ENCODE data around the gene PRRT4. TPM values are rescaled to one million over a fixed set of nuclear protein-coding genes. Genes with fewer than 3 reads are reported as not detected.

The PRRT4 gene
- total and polyA plus RNA-seq, 2 of the 13 experiments (the other 11 are each of a cell fraction or from before 2014, with no cell fraction given): not detected

- TF ChIP-seq, protein P1, sequence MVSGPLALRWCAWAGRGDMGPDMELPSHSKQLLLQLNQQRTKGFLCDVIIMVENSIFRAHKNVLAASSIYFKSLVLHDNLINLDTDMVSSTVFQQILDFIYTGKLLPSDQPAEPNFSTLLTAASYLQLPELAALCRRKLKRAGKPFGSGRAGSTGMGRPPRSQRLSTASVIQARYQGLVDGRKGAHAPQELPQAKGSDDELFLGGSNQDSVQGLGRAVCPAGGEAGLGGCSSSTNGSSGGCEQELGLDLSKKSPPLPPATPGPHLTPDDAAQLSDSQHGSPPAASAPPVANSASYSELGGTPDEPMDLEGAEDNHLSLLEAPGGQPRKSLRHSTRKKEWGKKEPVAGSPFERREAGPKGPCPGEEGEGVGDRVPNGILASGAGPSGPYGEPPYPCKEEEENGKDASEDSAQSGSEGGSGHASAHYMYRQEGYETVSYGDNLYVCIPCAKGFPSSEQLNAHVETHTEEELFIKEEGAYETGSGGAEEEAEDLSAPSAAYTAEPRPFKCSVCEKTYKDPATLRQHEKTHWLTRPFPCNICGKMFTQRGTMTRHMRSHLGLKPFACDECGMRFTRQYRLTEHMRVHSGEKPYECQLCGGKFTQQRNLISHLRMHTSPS (CRISPR knock-in tag; IDR thresholded peaks at IDR 0.05; ENCODE audit: low read depth): peak; percentile 74
- no peak for TF ChIP-seq MAFK (conservative IDR thresholded peaks at IDR 0.05 in 1 of 2, IDR thresholded peaks at IDR 0.05 in 1 of 2; ENCODE audit: low read length in 2 of 2)
- 0 out of 2 replicates have a peak, but pooled peaks have one; percentile 16 for TF ChIP-seq MEIS1 (CRISPR knock-in tag; IDR thresholded peaks at IDR 0.05; ENCODE audit: borderline replicate concordance)
- no peak for TF ChIP-seq MTF2 (CRISPR knock-in tag; IDR thresholded peaks at IDR 0.05; ENCODE audit: borderline replicate concordance)
- TF ChIP-seq ZNF367 (CRISPR knock-in tag; IDR thresholded peaks at IDR 0.05; ENCODE audit: borderline replicate concordance): no peak
- peak; percentile 89 for TF ChIP-seq HNRNPL (IDR thresholded peaks at IDR 0.05; ENCODE audit: low read depth, low read length)
- no peak for TF ChIP-seq LCORL (IDR thresholded peaks at IDR 0.05)
- TF ChIP-seq LCORL (CRISPR knock-in tag; IDR thresholded peaks at IDR 0.05): 0 out of 2 replicates have a peak, but pooled peaks have one; percentile 40
These were observed 43.5 kb upstream of the PRRT4 start (continued) for GRCh38 chr7:128404886-128405470.

DNA sequence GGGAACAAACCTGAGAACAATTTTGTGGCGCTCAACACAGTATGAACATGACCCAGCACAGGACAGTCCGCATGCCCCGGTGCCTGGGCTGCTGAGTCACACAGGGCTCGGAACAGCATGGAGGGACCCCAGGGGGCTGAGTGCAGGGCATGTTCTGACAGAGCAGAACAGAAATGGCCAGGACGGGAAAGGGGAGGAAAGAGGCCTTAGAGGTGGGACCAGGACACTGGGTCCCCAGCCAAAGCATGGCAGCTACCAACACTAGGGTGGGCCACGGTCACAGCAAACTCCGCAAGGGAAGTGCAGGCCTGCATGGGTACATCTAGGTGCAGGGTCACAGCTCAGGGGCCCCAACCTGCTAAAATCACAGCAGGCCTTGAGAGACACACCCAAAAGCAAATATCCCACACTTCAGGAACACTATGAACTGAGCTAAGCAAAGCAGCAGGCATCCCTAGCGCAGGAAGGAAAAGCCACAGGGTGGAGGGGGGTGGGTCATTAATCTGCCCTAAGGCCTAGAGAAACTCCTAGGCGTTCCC, 42.7 kb upstream of the PRRT4 start:
- Histone ChIP-seq H3K27ac (ENCODE audit: extremely low read length, insufficient read depth, low read length) (no peak overlapping the region), H3K79me2 (ENCODE audit: insufficient read depth, low read length) (no peaks in the 10 kb centered on the region), H3K9me3 (ENCODE audit: low read length) (no peaks in the 10 kb centered on the region), H3K4me1 (ENCODE audit: insufficient read depth, low read length) (peaks cover 52% of the 10 kb centered on the region), H3K27me3 (ENCODE audit: control insufficient read depth in 1 of 2, insufficient read depth in 2 of 2, low read length in 2 of 2) (peaks cover 2 to 10% of the 10 kb centered on the region in 2 experiments; a peak in 2 of 5 replicates), H3K36me3 (replicated peaks in 1 of 2; ENCODE audit: control insufficient read depth in 1 of 2, insufficient read depth in 2 of 2, low read length in 2 of 2) (peaks cover 4 to 19% of the 10 kb centered on the region in 2 experiments; a peak in 4 of 5 replicates), H3K4me2 (ENCODE audit: low read depth, low read length) (peak overlapping the region; percentile 93), H3K4me3 (replicated peaks in 1 of 3; ENCODE audit: insufficient read depth in 1 of 3, low read depth in 2 of 3, low read length in 3 of 3) (peak overlapping the region in 1 of 3 experiments; percentile 89; a peak in 2 of 6 replicates), H4K20me1 (ENCODE audit: insufficient read depth, low read length) (no peaks in the 10 kb centered on the region), H2AFZ (ENCODE audit: low read length) (no peak overlapping the region), H3K9ac (ENCODE audit: insufficient read depth, low read depth, low read length) (no peak overlapping the region)
- in situ Hi-C loops (cut with HindIII; ENCODE audit: extremely low pct_ligation_motif_present, low pct_unique_long_range_greater_than_20kb) (no loop called here), intact Hi-C loops (cut with micrococcal nuclease; ENCODE audit: unreplicated experiment) (loop anchor here (1.0 kb wide), 1 partner anchor 23 kb away; no protein-coding TSS in a partner anchor)
- POLR2A ChIA-PET: no interaction called here
- CTCF ChIA-PET (ENCODE audit: low intra/inter-chr PET ratio, low total read pairs): interaction anchor here (1.0 kb wide), 1 partner anchor 19 kb away, joined by 4 read pairs; no protein-coding TSS in a partner anchor
- DNase-seq (ENCODE audit: low spot score): no peak
- TF ChIP-seq GFI1 (CRISPR knock-in tag; IDR thresholded peaks at IDR 0.05; ENCODE audit: borderline replicate concordance) (0 out of 2 replicates have a peak, but pooled peaks have one; percentile 18), ZMYM2 (CRISPR knock-in tag; IDR thresholded peaks at IDR 0.05) (no peak), CCDC6 (CRISPR knock-in tag; IDR thresholded peaks at IDR 0.05) (no peak), ZC3H4 (CRISPR knock-in tag; IDR thresholded peaks at IDR 0.05; ENCODE audit: borderline replicate concordance) (no peak), FOSL2 (CRISPR knock-in tag; IDR thresholded peaks at IDR 0.05) (0 out of 2 replicates have a peak, but pooled peaks have one; percentile 15), SAP130 (CRISPR knock-in tag; IDR thresholded peaks at IDR 0.05; ENCODE audit: low read depth) (peak; percentile 38; the same call in 1 of the 2 replicates), ASH2L (IDR thresholded peaks at IDR 0.05; ENCODE audit: insufficient read length, low read depth, low read length) (no peak), ZBTB33 (CRISPR knock-in tag; IDR thresholded peaks at IDR 0.05) (peak; percentile 89), ZBTB38 (CRISPR knock-in tag; IDR thresholded peaks at IDR 0.05) (peak; percentile 83; the same call in 1 of the 2 replicates), ZBTB7A (CRISPR knock-in tag; IDR thresholded peaks at IDR 0.05) (no peak)
- ATAC-seq: no peak; the same call in 2 of the 3 replicates
- no TSS peak for BruUV-seq (replicated peaks)
- FAIRE-seq: no peak
- 67% methylated on average over 9 of the region's 9 CpGs for WGBS (ENCODE audit: low lambda C conversion rate)

Data from HepG2 (cell line).